HepG2 (cell line): ENCODE results near the gene GABRR2. TPM values are rescaled to one million over a fixed set of nuclear protein-coding genes. Genes with fewer than 3 reads are reported as not detected.
A peak's percentile ranks its signal among the peaks of the same experiment; 100 is the strongest.

Experiments
- CEBPZ ChIP-seq: IDR thresholded peaks from 2 replicates; pipeline ENCODE4 v1.6.1; 2012; ENCODE audit warnings: low read length, improper control_type of control experiment
- ETV5 ChIP-seq: IDR thresholded peaks from 2 replicates; pipeline ENCODE4 v1.6.1; 2018; ENCODE audit warnings: missing biosample characterization, missing genetic modification reagents, inconsistent platforms, borderline replicate concordance
- HDAC6 ChIP-seq: fragments of 200-600 bp; sonication (generic); IDR thresholded peaks from 2 replicates; pipeline ENCODE4 v1.7.0; 2017; ENCODE audit warnings: mild to moderate bottlenecking, antibody characterized with exemption, low read length, low read depth
- MBNL3 ChIP-seq: fragments of 250-450 bp; sonication (Bioruptor Pico); conservative IDR thresholded peaks from 2 replicates; pipeline ENCODE4 v1.8.0; 2022; ENCODE audit warnings: mild to moderate bottlenecking, inconsistent platforms
- NR2F1 ChIP-seq, 2 experiments: fragments of 450-650 bp in 1 of 2; formaldehyde crosslinking in 1 of 2; IDR thresholded peaks; 2 replicates each; pipeline versions ENCODE4 v1.5.0 to v1.6.1; 2016 to 2020; ENCODE audit warnings: mild to moderate bottlenecking in 1 of 2, missing compliant biosample characterization in 1 of 2, missing genetic modification reagents in 1 of 2, moderate library complexity in 1 of 2
- PBX2 ChIP-seq: IDR thresholded peaks from 2 replicates; pipeline ENCODE4 v1.6.1; 2016; ENCODE audit warnings: control low read depth
- RORA ChIP-seq: sonication (generic); formaldehyde crosslinking; IDR thresholded peaks from 2 replicates; pipeline ENCODE4 v1.5.0; 2020; ENCODE audit warnings: mild to moderate bottlenecking, missing genetic modification reagents, moderate library complexity
- SPEN ChIP-seq: sonication (generic); formaldehyde crosslinking; IDR thresholded peaks from 2 replicates; pipeline ENCODE4 v1.5.1; 2020; ENCODE audit warnings: low read depth, mild to moderate bottlenecking, missing genetic modification reagents
- SYNCRIP ChIP-seq: fragments of 200-400 bp; formaldehyde crosslinking; IDR thresholded peaks from 2 replicates; pipeline ENCODE4 v1.6.1; 2018; ENCODE audit warnings: mild to moderate bottlenecking, low read depth, low read length; ENCODE audit not compliant: insufficient read depth
- TRAFD1 ChIP-seq: sonication (generic); formaldehyde crosslinking; IDR thresholded peaks from 2 replicates; pipeline ENCODE4 v1.5.1; 2020; ENCODE audit warnings: missing genetic modification reagents, mild to moderate bottlenecking, borderline replicate concordance
- ZFP82 ChIP-seq: sonication (generic); formaldehyde crosslinking; IDR thresholded peaks from 2 replicates; pipeline ENCODE4 v1.5.1; 2020; ENCODE audit warnings: mild to moderate bottlenecking, missing genetic modification reagents, borderline replicate concordance
- ZNF10 ChIP-seq: sonication (generic); formaldehyde crosslinking; IDR thresholded peaks from 2 replicates; pipeline ENCODE4 v1.4.0; 2020; ENCODE audit warnings: mild to moderate bottlenecking, low read depth, missing genetic modification reagents, borderline replicate concordance
- ZNF644 ChIP-seq: IDR thresholded peaks from 2 replicates; pipeline ENCODE4 v1.6.1; 2016; ENCODE audit warnings: low read depth
- polyA plus RNA-seq, 8 experiments: library from polyadenylated mRNA; depleted of rRNA in 3 of 8; stranded (reverse) in 7 of 8; unstranded in 1 of 8; fragments of >200 nt; fragmentation: Illumina TruSeq in 4 of 8; extraction: Trizol in 4 of 8; gene quantifications; 2 replicates each; pipeline versions ENCODE4 v1.2.1 to v1.2.3, GENCODE V29; 2011 to 2016; ENCODE audit warnings: low read depth in 4 of 8, missing spikeins in 1 of 8, mixed read lengths in 1 of 8; ENCODE audit not compliant: insufficient read depth in 1 of 8
- total RNA-seq, 5 experiments: library from RNA; depleted of rRNA; stranded (reverse); fragments of >200 nt; fragmentation: Illumina TruSeq; extraction: Trizol; gene quantifications; 2 replicates each; pipeline ENCODE4 v1.2.3, GENCODE V29; 2016; ENCODE audit warnings: low read depth in 1 of 5
- TF ChIP-seq, protein P1 (sequence below): sonication (generic); formaldehyde crosslinking; IDR thresholded peaks from 2 replicates; pipeline ENCODE4 v1.4.0; 2020; ENCODE audit warnings: missing genetic modification reagents; ENCODE audit errors: not compliant biosample characterization
- TF ChIP-seq, protein P2 (sequence below): sonication (generic); formaldehyde crosslinking; IDR thresholded peaks from 2 replicates; pipeline ENCODE4 v1.8.0; 2022; ENCODE audit warnings: missing genetic modification reagents, mild to moderate bottlenecking, borderline replicate concordance
- TF ChIP-seq, protein P3 (sequence below): sonication (generic); formaldehyde crosslinking; IDR thresholded peaks from 2 replicates; pipeline ENCODE4 v1.5.0; 2020; ENCODE audit warnings: mild to moderate bottlenecking, missing genetic modification reagents, moderate library complexity

Gene GABRR2
- total and polyA plus RNA-seq, 2 of the 13 experiments (the other 11 are each of a cell fraction or from before 2014, with no cell fraction given) = 0.13 TPM; not detected in 1

GRCh38 chr6:89352278-89353117 is 37.4 kb upstream of the GABRR2 start, which contains the start of gene UBE2J1 (continued):
- TF ChIP-seq ETV5 (CRISPR knock-in tag) = no peak; the same call in 1 of the 2 replicates
- TF ChIP-seq ZNF644 = no peak
- TF ChIP-seq, protein P1, sequence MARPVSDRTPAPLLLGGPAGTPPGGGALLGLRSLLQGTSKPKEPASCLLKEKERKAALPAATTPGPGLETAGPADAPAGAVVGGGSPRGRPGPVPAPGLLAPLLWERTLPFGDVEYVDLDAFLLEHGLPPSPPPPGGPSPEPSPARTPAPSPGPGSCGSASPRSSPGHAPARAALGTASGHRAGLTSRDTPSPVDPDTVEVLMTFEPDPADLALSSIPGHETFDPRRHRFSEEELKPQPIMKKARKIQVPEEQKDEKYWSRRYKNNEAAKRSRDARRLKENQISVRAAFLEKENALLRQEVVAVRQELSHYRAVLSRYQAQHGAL (CRISPR knock-in tag) = no peak
- TF ChIP-seq TRAFD1 (CRISPR knock-in tag) = no peak
- TF ChIP-seq PBX2 (CRISPR knock-in tag) = no peak
- no peak for TF ChIP-seq ZNF10
- TF ChIP-seq ZFP82 (CRISPR knock-in tag) = no peak
- no peak for TF ChIP-seq SYNCRIP
- TF ChIP-seq MBNL3 = no peak
- TF ChIP-seq HDAC6 = no peak
- TF ChIP-seq, protein P2, sequence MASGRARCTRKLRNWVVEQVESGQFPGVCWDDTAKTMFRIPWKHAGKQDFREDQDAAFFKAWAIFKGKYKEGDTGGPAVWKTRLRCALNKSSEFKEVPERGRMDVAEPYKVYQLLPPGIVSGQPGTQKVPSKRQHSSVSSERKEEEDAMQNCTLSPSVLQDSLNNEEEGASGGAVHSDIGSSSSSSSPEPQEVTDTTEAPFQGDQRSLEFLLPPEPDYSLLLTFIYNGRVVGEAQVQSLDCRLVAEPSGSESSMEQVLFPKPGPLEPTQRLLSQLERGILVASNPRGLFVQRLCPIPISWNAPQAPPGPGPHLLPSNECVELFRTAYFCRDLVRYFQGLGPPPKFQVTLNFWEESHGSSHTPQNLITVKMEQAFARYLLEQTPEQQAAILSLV (CRISPR knock-in tag) = peak; percentile 89; the same call in 1 of the 2 replicates
- no peak for TF ChIP-seq CEBPZ
- TF ChIP-seq, protein P3, sequence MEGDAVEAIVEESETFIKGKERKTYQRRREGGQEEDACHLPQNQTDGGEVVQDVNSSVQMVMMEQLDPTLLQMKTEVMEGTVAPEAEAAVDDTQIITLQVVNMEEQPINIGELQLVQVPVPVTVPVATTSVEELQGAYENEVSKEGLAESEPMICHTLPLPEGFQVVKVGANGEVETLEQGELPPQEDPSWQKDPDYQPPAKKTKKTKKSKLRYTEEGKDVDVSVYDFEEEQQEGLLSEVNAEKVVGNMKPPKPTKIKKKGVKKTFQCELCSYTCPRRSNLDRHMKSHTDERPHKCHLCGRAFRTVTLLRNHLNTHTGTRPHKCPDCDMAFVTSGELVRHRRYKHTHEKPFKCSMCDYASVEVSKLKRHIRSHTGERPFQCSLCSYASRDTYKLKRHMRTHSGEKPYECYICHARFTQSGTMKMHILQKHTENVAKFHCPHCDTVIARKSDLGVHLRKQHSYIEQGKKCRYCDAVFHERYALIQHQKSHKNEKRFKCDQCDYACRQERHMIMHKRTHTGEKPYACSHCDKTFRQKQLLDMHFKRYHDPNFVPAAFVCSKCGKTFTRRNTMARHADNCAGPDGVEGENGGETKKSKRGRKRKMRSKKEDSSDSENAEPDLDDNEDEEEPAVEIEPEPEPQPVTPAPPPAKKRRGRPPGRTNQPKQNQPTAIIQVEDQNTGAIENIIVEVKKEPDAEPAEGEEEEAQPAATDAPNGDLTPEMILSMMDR (CRISPR knock-in tag) = no peak; the same call in 1 of the 2 replicates
- TF ChIP-seq RORA (CRISPR knock-in tag) = no peak
- TF ChIP-seq NR2F1 (CRISPR knock-in tag; IDR thresholded peaks at IDR 0.05) = no peak
- peak; percentile 59; the same call in 1 of the 2 replicates for TF ChIP-seq SPEN
